HG03159 (cell line): Measurements from ENCODE around the gene PTHLH.

Experiments
- ATAC-seq: cut with Tn5 transposase; IDR thresholded peaks from one replicate; pipeline ENCODE4 v1.9.1; 2021; ENCODE audit warnings: mild to moderate bottlenecking, moderate library complexity; ENCODE audit not compliant: unreplicated experiment

The PTHLH gene

DNA sequence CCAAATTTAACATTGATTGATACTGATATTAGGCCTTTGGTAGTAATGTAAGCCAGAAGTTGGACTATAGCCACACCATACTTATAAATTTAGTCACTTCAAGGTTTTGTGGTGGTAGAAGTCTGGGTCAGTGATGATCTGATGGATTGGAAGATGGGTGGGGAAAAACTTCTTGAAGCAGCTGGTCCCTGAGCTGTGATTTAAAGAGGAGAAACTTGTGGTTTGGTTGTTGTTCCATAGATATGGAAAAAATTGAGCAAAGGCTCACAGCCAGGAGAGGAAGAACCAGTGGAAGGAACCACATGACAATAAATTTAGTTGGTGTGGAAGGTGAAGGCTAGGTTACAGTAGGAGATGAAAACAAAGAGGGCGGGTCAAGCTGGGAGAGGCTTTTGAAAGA, 26.1 kb downstream of the PTHLH start:
- ATAC-seq: no peak

DNA sequence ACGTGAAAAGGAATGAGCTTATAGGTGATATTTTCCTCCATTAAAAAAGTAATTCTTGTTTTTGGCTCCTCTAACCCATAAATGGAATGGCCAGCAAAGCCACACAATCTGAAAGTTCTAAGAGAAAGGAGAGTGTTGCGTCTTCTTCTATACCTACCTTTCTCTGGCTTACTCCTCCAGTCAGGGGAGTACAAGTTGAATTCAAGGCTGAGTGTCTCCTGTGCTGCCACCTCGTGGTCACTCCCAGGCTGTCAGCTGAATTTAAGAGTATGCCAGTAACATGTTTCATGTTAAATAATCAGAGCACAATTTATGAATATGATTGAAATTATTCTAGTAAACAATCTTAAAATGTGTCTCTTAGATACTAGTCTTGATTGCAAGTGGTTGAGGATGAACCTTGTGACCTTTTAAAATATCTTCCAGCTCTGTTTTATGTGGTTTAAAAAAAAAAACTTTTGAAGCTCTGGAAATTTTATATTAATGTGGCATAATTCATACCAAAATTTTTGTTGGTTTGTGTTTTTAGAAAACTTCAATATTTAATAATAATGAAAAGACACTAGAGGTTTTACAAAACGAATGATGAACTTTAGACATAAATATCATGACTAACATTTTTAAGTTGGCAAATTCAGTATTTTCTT, 31.7 kb downstream of the PTHLH start:
- ATAC-seq: peak; percentile 91

DNA sequence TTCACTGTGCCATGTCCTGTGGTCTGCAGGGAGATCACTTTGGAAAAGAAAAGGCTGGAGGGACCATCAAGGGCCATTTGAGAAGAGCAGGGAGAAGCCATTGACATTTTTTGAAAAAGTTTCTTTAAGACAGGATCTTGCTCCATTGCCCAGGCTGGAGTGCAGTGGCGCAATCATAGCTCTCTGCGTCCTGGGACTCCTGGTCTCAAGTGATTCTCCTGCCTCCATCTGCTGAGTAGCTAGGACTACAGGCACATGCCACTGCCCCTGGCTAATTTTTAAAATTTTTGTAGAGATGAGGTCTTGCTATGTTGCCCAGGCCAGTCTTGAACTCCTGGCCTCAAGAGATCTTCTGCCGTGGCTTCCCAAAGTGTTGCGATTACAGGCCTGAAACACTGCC, 32.3 kb downstream of the PTHLH start:
- ATAC-seq: no peak

DNA sequence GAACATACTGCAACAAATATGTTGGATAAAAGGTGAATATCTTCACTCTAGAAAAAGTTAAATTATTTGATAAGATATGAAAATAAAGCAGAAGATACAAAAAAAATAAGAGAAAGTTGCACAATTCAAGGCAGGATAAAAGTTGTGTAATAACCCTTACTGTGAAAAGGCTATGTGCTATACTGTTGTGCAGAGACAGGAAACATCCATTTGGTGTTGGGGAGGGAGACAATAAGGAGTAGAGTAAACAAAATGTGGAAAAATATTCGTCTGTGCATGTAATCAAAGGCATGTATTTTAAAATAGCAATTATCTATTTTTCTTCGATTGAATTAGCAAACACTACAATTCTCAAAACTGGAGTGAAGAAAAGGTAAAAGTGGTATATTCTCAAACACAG, 34.8 kb downstream of the PTHLH start:
- ATAC-seq: no peak

DNA sequence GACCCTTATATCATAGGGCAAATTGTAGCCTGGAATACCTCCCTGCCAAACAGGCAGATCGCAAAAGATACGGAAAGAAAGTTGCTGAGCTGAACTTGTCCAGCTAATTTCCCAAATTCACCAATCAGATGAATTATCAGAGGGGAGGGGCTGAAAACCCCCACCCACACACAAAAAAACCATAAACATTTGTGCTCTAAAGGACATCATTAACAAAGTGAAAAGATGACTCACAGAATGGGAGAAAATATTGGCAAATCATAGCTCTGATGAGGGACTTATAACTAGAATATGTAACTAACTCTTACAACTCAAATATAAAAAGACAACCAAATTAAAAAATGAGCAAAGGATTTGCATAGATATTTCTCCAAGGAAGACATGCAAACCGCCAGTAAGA, 36.3 kb downstream of the PTHLH start:
- no peak for ATAC-seq

DNA sequence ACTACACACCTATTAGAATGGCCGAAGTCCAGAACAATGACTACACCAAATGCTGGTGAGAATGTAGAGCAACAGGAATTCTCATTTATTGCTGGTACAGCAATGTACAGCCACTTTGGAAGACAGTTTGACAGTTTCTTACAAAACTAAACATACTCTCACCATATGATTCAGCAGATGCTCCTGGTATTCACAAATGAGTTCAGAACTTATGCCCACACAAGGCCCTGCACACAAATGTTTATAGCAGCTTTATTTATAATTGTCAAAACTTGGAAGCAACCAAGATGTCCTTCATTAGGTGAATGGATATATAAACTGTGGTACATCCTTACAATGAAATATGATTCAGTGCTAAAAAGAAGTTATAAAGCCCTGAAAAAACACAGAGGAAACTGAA, 38.3 kb downstream of the PTHLH start:
- ATAC-seq: no peak

DNA sequence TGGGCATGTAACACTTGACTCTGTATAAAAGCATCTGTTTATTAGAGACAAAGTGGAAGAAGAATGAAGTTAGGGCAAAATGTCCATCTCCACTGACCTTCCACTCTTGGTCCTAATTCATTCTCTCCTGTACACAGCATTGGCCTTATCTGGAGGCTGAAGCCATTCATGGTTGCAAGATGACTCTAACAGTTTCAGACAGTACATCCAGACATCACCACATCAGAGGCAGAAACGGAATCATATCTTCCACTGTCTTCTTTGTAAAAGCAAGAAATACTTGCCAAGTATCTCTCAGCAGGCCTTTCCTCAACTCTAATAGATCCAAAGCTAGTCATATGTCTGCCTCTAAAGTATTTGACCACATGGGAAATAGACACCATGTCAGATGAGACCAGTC, 41.1 kb downstream of the PTHLH start:
- no peak for ATAC-seq

DNA sequence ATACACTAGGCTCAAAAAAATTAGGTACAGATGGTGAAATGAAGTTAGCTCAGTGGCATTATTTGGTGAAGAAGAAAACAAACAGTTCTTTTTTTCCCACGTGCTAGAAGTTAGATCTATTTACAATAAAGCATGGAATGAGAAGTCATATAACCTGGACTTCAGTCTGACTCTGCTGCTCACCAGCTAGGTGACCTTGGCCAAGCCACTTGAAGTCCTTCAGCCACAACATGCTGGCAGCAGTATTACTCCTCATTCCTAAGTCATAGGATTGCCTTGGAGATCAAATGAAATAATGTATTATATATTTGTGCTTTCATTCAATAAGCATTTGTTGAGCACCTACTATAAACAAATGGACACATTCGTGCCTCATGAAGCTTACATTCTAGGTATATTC, 45.2 kb downstream of the PTHLH start:
- ATAC-seq: no peak

DNA sequence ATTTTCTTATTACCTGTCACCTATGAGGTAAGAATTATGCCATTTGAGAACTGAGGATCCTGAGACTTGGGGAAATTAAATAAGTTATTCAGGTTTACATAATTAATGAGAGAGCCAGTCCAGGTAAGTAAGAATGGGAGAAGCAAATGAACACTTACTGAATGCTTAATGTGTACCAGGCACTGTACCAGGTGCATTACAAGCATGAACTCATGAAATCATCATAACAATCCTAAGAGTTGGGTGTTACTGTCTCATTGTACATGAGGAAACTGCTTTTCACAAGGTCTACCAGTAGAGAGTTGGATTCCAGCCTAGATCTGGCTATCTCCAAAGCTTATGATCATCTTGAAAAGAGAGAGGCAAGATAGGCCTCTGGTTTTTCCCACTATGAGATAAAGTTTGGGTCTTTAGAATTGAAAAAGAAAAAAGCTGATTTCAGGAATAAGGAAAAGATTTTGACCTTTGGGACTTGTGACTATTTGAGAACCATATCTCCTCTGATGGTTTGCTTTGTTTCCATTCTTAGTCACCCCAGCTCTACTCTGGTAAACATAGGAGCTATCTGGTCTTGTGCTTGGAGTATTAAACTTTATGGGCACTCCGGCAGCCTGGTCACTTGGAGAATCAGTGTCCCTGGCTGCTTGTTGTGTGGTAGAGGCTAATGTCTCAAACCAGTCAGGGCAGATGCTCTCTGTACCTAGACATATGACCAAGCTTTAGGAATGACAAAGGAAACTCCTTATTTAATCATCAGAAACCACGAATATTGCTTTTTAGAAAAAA, 48.0 kb downstream of the PTHLH start:
- ATAC-seq: no peak

DNA sequence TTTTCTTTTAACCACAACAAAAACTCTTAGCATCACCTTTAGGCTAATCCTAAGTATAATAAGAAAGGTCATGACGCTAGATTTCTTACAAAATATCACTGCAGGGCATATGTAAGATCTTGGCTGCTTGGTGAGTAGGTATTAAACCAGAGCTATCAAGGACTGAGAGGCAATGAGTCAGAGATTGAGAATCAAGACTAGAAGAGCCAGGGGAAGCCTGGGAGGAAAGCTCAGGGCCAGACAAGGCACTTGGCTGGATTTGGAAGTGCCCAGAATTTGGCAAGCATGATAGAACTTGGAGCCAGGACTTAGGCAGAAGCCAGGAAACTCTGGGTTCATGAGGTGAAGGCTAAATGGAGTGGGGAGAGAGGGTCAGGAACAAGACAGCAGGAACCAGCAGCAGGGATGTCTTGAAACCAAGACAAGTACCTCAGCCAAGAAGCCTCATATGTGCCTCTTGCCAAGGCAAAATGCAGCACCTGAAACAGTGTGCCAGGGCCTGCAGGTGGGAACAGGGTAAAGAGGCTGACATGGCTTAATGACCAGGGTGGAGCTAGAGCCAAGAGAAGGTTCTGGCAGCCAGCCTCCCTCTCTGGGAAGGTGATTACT, 49.9 kb downstream of the PTHLH start:
- ATAC-seq: no peak

DNA sequence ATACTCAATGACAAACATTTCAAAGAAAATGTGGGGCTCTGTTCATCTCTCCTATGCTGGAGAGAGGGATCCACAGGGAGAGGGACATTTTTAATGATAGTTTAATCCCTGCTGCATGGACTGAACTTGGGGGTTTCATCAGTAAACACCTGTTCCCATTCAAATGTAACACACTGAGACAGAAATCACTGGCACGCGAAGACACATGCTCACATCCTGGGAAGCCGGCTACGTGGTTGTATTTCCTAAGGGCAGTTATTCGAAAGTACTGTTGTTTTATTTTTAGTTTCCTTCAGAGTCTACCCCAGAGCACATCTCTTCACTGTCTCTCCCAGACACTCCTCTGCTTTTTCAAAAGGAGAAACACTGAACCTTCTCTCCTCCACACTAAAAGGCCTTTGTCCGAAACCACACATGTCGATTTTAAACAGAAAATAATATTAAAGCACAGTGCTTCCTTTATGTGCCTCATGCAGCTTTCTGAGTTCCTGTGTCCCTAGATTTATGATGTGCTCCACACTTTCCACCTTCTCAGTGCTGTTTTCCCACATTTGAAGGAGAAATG, 52.8 kb downstream of the PTHLH start:
- no peak for ATAC-seq

DNA sequence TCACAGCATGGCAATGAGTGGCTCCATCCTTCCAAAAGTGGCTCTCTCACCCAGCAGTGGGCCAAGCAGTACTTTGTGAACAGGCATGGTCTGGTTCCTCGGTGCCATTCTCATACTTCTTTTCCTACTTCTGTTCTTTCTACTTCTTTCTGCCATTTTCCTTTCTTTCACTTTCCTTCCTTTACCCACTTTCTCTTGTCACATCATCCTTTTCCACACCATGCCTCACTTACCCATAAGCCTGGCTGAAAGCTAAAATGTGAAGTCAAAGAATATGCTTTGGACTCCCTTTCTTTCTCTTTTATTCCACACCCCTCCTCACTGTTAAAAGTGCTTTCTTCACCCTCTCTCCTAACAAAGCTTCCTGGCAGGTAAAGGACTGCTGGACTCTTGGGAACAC, 57.0 kb downstream of the PTHLH start:
- no peak for ATAC-seq

DNA sequence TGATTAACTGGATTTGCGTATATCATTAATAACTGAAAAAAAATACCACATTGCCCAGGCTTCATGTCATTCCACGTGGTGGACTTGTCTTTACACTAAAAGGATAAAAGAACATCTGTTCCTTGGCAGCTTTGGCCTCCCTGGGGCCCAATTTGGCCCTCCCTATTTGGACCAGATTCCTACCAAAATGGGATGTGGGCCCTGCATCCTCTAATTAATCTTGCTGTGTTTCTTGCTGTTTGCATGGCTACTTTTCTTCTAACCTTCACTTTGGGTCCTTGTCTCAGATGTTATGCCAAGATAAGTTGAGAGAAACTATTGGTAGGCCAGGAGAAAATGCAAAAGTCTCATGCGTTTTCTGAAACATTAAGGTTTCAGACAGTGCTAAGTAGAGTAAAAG, 57.5 kb downstream of the PTHLH start:
- ATAC-seq: no peak

DNA sequence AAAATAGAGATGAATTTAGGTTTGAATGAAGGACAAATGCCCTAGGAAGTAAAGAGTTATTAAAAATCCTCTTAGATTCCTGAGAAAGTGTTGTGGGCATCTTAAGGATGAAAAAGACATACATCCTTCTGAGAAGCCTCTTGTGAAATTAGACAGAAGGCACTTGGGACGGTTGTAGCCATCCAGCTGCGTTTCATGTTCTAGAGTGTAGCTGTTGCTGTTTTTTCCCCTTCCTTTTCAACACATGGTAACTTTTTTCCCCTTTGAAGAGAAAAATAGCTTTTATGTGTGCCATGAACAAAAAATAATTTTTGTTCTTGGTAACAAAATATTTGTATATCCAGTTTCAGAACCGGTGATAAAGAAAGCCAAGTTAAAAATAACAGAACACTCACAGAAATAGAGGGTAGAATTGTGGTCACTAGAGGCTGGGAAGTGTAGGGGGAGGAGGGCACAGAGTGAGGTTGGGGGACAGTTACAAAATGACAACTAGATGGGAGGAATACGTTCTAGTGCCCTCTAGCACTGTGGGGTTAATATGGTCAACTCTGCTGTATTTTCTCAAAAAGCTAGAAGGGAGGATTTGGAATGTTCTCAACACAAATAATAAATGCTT, 58.4 kb downstream of the PTHLH start:
- ATAC-seq: no peak

DNA sequence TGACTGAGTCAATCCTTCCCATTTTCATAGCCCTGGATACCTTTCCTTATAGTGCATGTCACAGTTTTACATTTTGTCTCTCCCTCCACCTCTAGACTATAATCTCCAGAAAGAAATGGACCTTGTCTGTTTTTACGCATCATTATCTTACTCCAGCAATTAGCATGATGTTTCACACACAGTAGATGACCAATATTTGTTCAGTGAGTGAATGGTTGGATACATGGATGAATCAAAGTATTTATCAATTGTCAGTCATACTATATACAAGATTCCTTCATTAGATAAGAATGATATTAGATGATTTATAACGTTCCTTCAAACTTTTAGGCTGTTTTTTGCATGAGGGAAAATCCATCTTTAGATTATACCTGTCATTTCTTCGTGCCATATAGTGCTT, 61.1 kb downstream of the PTHLH start:
- no peak for ATAC-seq
